ENCODE results near the gene BDKRB2.

GRCh38 chr14:96272777-96273473, 68.3 kb downstream of the BDKRB2 start:
- TF ChIP-seq CTCF (IDR thresholded peaks at IDR 0.05) (no peak), POLR2A (IDR thresholded peaks at IDR 0.05) (no peak), POLR2AphosphoS5 (IDR thresholded peaks at IDR 0.05; ENCODE audit: insufficient read depth in 1 of 2, low read depth in 1 of 2) (no peak)

Measured in vagina (tissue), 2 donors.